ENCODE data around the gene ABHD11. TPM values are rescaled to one million over a fixed set of nuclear protein-coding genes. Genes with fewer than 3 reads are reported as not detected.

Gene ABHD11
- total and polyA plus RNA-seq, 9 of the 15 experiments (the other 6 are each of a cell fraction or from before 2014, with no cell fraction given), result 7.7 to 44.2 (median 18.9) TPM

DNA sequence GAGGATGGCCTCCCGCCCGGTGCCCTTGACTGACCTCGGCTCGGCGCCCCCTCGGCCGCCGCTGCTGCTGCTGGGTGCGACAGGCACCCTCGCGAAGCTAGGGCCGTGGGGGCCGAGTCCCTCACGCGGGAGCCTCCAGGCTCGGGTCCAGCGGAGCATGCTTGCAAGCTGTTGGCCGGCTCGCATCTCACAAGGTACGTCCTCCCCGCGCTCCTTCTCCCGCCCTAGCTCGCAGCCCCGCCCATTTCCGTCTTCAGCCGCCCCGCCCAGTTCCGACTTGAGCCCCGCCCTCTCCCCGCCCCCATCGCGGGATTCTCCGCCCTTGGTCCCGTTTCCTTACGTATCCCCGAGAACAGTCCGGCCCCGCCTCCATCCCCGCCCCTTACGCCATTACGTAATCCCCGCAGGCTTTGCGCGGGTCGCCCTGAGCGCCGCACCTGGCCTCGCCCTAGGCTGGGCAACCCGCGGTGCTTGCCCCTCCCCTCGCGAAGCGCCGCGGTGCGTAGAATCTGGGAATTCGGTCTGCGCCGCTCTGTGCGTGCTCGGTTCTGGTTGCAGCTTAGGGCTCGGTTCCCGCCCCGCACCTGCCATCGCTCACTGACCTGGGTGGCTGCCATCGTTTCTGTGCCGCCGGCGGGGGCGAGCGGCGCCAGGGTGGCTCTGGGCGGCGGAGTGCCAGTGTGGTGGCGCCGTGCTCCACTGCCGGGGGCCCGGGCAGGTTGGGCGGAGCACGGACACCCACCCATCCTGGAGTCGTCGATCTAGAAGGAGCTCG lies at the start of gene ABHD11 (continued):
- TF ChIP-seq THAP12 (CRISPR knock-in tag; IDR thresholded peaks at IDR 0.05) (peak; percentile 84), C11orf30 (IDR thresholded peaks at IDR 0.05; ENCODE audit: low read depth) (no peak), CBFB (CRISPR knock-in tag; IDR thresholded peaks at IDR 0.05) (peak; percentile 81; the same call in 1 of the 2 replicates), FOXP1 (CRISPR knock-in tag; IDR thresholded peaks at IDR 0.05) (no peak), HINFP (tag; conservative IDR thresholded peaks at IDR 0.05; ENCODE audit: low read depth) (no peak), HNRNPK (IDR thresholded peaks at IDR 0.05; ENCODE audit: low read depth, low read length, poor library complexity, severe bottlenecking) (no peak), ZC3H4 (CRISPR knock-in tag; IDR thresholded peaks at IDR 0.05; ENCODE audit: borderline replicate concordance) (no peak), TBP (optimal IDR thresholded peaks at IDR 0.05; ENCODE audit: low read depth, low read length) (peak; percentile 62), HNRNPLL (IDR thresholded peaks at IDR 0.05; ENCODE audit: low read depth, low read length, poor library complexity, severe bottlenecking) (peak; percentile 97), POLR2H (tag; IDR thresholded peaks at IDR 0.05; ENCODE audit: low read depth) (peak; percentile 76), MTA1 (IDR thresholded peaks at IDR 0.05; ENCODE audit: borderline replicate concordance) (0 out of 2 replicates have a peak, but pooled peaks have one; percentile 50), SRSF3 (IDR thresholded peaks at IDR 0.05; ENCODE audit: insufficient read depth, low read length) (no peak), SMAD1 (IDR thresholded peaks at IDR 0.05; ENCODE audit: low read depth, low read length, partially characterized antibody) (peak; percentile 74), ZNF507 (tag; conservative IDR thresholded peaks at IDR 0.05) (no peak), SMAD4 (CRISPR knock-in tag; conservative IDR thresholded peaks at IDR 0.05) (peak; percentile 81), NCOA1 (IDR thresholded peaks at IDR 0.05; ENCODE audit: low read depth) (no peak; the same call in 1 of the 2 replicates), KLF6 (CRISPR knock-in tag; IDR thresholded peaks at IDR 0.05; ENCODE audit: borderline replicate concordance) (peak; percentile 47; the same call in 1 of the 2 replicates), PML (IDR thresholded peaks at IDR 0.05; ENCODE audit: low read length) (peak; percentile 72), IRF2 (CRISPR knock-in tag; IDR thresholded peaks at IDR 0.05) (no peak), LARP7 (IDR thresholded peaks at IDR 0.05) (no peak; the same call in 1 of the 2 replicates), SETDB1 (IDR thresholded peaks at IDR 0.05; ENCODE audit: low read length) (no peak), RUNX1 (IDR thresholded peaks at IDR 0.05; ENCODE audit: low read depth) (0 out of 2 replicates have a peak, but pooled peaks have one; percentile 33), MCM7 (IDR thresholded peaks at IDR 0.05) (no peak), ZBED1 (IDR thresholded peaks at IDR 0.05) (no peak)
- TF ChIP-seq, protein P1, sequence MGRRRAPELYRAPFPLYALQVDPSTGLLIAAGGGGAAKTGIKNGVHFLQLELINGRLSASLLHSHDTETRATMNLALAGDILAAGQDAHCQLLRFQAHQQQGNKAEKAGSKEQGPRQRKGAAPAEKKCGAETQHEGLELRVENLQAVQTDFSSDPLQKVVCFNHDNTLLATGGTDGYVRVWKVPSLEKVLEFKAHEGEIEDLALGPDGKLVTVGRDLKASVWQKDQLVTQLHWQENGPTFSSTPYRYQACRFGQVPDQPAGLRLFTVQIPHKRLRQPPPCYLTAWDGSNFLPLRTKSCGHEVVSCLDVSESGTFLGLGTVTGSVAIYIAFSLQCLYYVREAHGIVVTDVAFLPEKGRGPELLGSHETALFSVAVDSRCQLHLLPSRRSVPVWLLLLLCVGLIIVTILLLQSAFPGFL (CRISPR knock-in tag; IDR thresholded peaks at IDR 0.05), result no peak

Measured in K562 (cell line).